Measurements from ENCODE around the gene NANOG. TPM values are rescaled to one million over a fixed set of nuclear protein-coding genes. Genes with fewer than 3 reads are reported as not detected.

Gene NANOG
- total and polyA plus RNA-seq, 2 of the 8 experiments (the other 6 are each of a cell fraction or from before 2014, with no cell fraction given) = 53.7 to 231 TPM

GRCh38 chr12:7758766-7759140, 30.4 kb upstream of the NANOG start:
- Histone ChIP-seq H3K27ac (ENCODE audit: low read depth, low read length) (no peak overlapping the region), H2BK120ac (replicated peaks; ENCODE audit: low read depth, low read length) (peak overlapping the region; percentile 69), H3K23me2 (ENCODE audit: low read depth, low read length) (peaks cover 3% of the 10 kb centered on the region; the same call in 1 of the 2 replicates), H3K4me2 (ENCODE audit: insufficient read depth in 1 of 2, low read depth in 2 of 2, low read length in 2 of 2) (peak overlapping the region; percentile 9 to 51; a peak in 1 of 4 replicates), H3K14ac (ENCODE audit: insufficient read length) (no peak overlapping the region), H3K56ac (replicated peaks; ENCODE audit: insufficient read length, low read depth, low read length) (no peak overlapping the region), H2AFZ (ENCODE audit: low read length) (no peak overlapping the region), H4K8ac (ENCODE audit: extremely low read depth, insufficient read depth, low read length) (no peak overlapping the region), H3K36me3 (ENCODE audit: control insufficient read depth in 2 of 4, insufficient read depth in 4 of 4, low read length in 3 of 4) (no peaks in the 10 kb centered on the region), H3K4me3 (ENCODE audit: extremely low read depth in 1 of 4, insufficient read depth in 2 of 4, low read depth in 3 of 4, low read length in 4 of 4) (peak overlapping the region in 1 of 4 experiments; percentile 23; a peak in 2 of 8 replicates), H3K79me2 (ENCODE audit: control insufficient read depth in 1 of 2, insufficient read depth in 2 of 2, low read length in 2 of 2) (no peaks in the 10 kb centered on the region), H3K27me3 (replicated peaks in 1 of 4; ENCODE audit: control insufficient read depth in 3 of 4, extremely low read depth in 1 of 4, insufficient read depth in 3 of 4, low read length in 3 of 4) (no peaks in the 10 kb centered on the region), H2BK20ac (ENCODE audit: low read length) (0 out of 2 replicates have a peak overlapping the region, but pooled peaks have one; percentile 44), H3K4me1 (replicated peaks in 1 of 4; ENCODE audit: control insufficient read depth in 3 of 4, insufficient read depth in 4 of 4, low read length in 3 of 4) (peaks cover 0 to 10% (median 3%) of the 10 kb centered on the region in 4 experiments; a peak in 2 of 7 replicates), H2BK15ac (ENCODE audit: low read length) (no peak overlapping the region), H2BK5ac (ENCODE audit: low read depth, low read length) (peak overlapping the region; percentile 26; the same call in 1 of the 2 replicates), H3K18ac (ENCODE audit: extremely low read depth, low read length) (no peak overlapping the region), H4K5ac (ENCODE audit: insufficient read length, low read depth, low read length) (peak overlapping the region; percentile 54), H3K79me1 (ENCODE audit: low read depth, low read length) (no peaks in the 10 kb centered on the region), H3K9ac (replicated peaks in 1 of 4; ENCODE audit: extremely low read depth in 1 of 4, low read depth in 3 of 4, low read length in 3 of 4) (no peak overlapping the region), H4K91ac (replicated peaks; ENCODE audit: insufficient read length, low read length) (peak overlapping the region; percentile 83), H3K23ac (ENCODE audit: insufficient read length) (no peak overlapping the region), H3K9me3 (ENCODE audit: insufficient read depth in 2 of 2, low read depth in 1 of 2, low read length in 1 of 2) (no peaks in the 10 kb centered on the region), H4K20me1 (replicated peaks in 1 of 2; ENCODE audit: control insufficient read depth in 1 of 2, insufficient read depth in 2 of 2, low read length in 2 of 2) (no peaks in the 10 kb centered on the region), H2AK5ac (ENCODE audit: low read depth, low read length) (no peak overlapping the region), H3K4ac (replicated peaks; ENCODE audit: insufficient read length, low read depth, low read length) (no peak overlapping the region), H2BK12ac (ENCODE audit: low read depth, low read length) (no peak overlapping the region)
- ChIA-PET POLR2A (ENCODE audit: partially characterized antibody) (interaction anchor here (0.6 to 1.6 kb wide), 4 partner anchors 8 to 49 kb away, joined by 3 to 5 read pairs (median 3); no protein-coding TSS in a partner anchor), CTCF (ENCODE audit: partially characterized antibody) (interaction anchor here (0.6 to 1.1 kb wide), 3 partner anchors 42 to 615 kb away, joined by 3 to 7 read pairs (median 3); no protein-coding TSS in a partner anchor)
- no peak for DNase-seq (ENCODE audit: low read depth in 1 of 2, low spot score in 2 of 2)
- no peak for FAIRE-seq
- WGBS, 2 experiments (ENCODE audit: extremely low coverage in 1 of 2, insufficient coverage in 1 of 2, insufficient read length in 1 of 2, insufficient replicate concordance in 2 of 2, low coverage in 1 of 2, low lambda C conversion rate in 2 of 2, missing lambda C conversion rate in 1 of 2) = 55% methylated on average over 9 of the region's 9 CpGs; no CpG with 5 or more reads in 1 of the 2 experiments

All from H1 (cell line).